Measurements from ENCODE around the gene SGCA.
A peak's percentile ranks its signal among the peaks of the same experiment; 100 is the strongest.

DNA sequence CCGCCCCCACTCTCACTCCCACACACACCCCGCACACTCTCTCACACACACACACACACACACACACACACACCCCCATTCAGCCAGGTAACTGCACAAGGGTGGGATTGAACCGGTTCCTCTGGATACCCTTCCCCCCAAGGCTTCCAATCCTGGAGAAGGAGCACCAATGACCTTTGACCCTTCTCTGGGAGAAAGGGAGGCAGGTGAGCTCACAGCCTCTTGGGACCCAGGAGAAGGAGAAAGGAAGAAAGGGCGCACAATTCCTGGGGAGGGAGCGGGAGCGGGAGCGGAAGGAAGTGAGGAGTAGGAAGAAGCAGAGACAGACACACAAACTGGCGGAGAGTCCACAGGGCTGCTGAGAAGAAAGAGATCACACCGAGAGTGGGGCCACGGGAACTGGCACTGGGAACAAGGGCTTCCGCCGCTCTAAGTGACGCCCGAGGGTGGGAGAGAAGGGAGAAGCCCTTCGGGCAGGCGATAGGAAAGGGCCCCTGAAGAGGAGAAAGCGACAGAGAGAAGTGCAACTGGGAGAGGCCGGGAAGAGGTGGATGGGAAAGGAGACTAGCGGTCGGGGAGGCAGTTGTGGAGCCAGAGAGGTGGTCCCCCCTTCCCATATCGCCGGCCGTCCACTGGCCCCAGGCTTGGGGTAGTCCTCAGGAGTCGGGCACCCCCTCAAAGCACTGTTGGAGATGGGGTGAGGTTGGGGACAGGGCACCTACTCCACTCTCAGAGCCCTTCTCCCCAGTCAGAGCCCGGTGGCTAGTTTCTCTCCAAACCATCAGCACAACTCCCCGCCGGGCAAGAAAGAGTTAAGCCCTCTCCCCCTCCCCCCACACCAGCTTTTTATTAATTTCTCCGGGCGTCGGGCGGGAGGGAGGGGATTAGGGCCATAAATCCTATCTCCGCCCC lies 37.1 kb upstream of the SGCA start:
- TF ChIP-seq, protein P1, sequence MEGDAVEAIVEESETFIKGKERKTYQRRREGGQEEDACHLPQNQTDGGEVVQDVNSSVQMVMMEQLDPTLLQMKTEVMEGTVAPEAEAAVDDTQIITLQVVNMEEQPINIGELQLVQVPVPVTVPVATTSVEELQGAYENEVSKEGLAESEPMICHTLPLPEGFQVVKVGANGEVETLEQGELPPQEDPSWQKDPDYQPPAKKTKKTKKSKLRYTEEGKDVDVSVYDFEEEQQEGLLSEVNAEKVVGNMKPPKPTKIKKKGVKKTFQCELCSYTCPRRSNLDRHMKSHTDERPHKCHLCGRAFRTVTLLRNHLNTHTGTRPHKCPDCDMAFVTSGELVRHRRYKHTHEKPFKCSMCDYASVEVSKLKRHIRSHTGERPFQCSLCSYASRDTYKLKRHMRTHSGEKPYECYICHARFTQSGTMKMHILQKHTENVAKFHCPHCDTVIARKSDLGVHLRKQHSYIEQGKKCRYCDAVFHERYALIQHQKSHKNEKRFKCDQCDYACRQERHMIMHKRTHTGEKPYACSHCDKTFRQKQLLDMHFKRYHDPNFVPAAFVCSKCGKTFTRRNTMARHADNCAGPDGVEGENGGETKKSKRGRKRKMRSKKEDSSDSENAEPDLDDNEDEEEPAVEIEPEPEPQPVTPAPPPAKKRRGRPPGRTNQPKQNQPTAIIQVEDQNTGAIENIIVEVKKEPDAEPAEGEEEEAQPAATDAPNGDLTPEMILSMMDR (IDR thresholded peaks at IDR 0.05; ENCODE audit: extremely low read depth in 1 of 2, insufficient read depth in 1 of 2, low read depth in 1 of 2, low read length in 2 of 2): no peak
- TF ChIP-seq FOS (IDR thresholded peaks at IDR 0.05; ENCODE audit: borderline replicate concordance, insufficient read depth, low read length) (no peak), POLR2A (IDR thresholded peaks at IDR 0.05; ENCODE audit: low read depth, low read length) (peak; percentile 51), JUN (IDR thresholded peaks at IDR 0.05; ENCODE audit: borderline replicate concordance, insufficient read depth, insufficient read length, low read depth) (no peak), MYC (IDR thresholded peaks at IDR 0.05; ENCODE audit: low read depth, low read length) (no peak)

Data from endothelial cell of umbilical vein (primary cell).